HCT116 (cell line): ENCODE results near the gene SPG11. TPM values are rescaled to one million over a fixed set of nuclear protein-coding genes. Genes with fewer than 3 reads are reported as not detected.

ENCODE experiments used
- ATAC-seq: fragments of 200-7000 bp; cut with Tn5 transposase; 2 replicates; pipeline ENCODE4 v1.9.1; 2020; ENCODE audit warnings: mild to moderate bottlenecking, moderate library complexity
- BruUV-seq: library from RNA; stranded (reverse); fragments of 400-500 nt; replicated peaks from 2 replicates; lab custom pipeline; 2021; lab: Mats Ljungman, UMichigan
- CTCF ChIA-PET: fragments of 300-600 bp; sonication (Branson Sonifier 250); formaldehyde crosslinking; loops from one replicate; lab custom pipeline; 2021; ENCODE audit warnings: antibody characterized with exemption; lab: Charles Lee
- POLR2A ChIA-PET: fragments of 300-600, 350-600 bp; sonication (Branson Sonifier 250); formaldehyde crosslinking; loops from one replicate; lab custom pipeline; 2021; ENCODE audit warnings: antibody characterized with exemption; lab: Charles Lee
- RAD21 ChIA-PET, 2 experiments: fragments of 300-600 bp; sonication (Branson Sonifier 250); formaldehyde crosslinking; loops; one replicate each; lab custom pipeline; 2023; ENCODE audit warnings: low total read pairs in 2 of 2; ENCODE audit not compliant: uncharacterized antibody in 2 of 2, unreplicated experiment in 2 of 2, low non-redundant PET in 1 of 2; lab: Charles Lee
- DNase-seq: peaks from one replicate; pipeline ENCODE4 v3.0.0-alpha.2; 2010; ENCODE audit warnings: low read depth, low spot score
- H2AFZ ChIP-seq: fragments of 200-600 bp; shearing (Covaris generic), sonication (generic); 2 replicates; pipeline ENCODE4 v1.6.1; 2017; ENCODE audit warnings: low read depth, mixed run types, mixed read lengths, antibody characterized with exemption, low read length; ENCODE audit not compliant: poor library complexity, severe bottlenecking
- H3K27ac ChIP-seq: 2 replicates; pipeline ENCODE4 v1.5.1; 2012; ENCODE audit warnings: low read depth, low read length
- H3K27me3 ChIP-seq: fragments of 200-600 bp; sonication (generic); 2 replicates; pipeline ENCODE4 v1.6.1; 2016; ENCODE audit warnings: mixed run types, low read length, mixed read lengths; ENCODE audit not compliant: insufficient read depth
- H3K36me3 ChIP-seq, 2 experiments: fragments of 200-500 bp in 1 of 2; fragments of 200-600 bp in 1 of 2; sonication (Bioruptor generic) in 1 of 2; sonication (generic) in 1 of 2; 2 replicates each; pipeline versions ENCODE4 v1.5.1 to v1.6.1; 2014 to 2016; ENCODE audit warnings: low read length in 2 of 2, inconsistent platforms in 1 of 2, mixed read lengths in 1 of 2, mixed run types in 1 of 2; ENCODE audit not compliant: insufficient read depth in 2 of 2, control insufficient read depth in 1 of 2
- H3K4me1 ChIP-seq, 2 experiments: fragments of 200-600 bp in 1 of 2; sonication (generic) in 1 of 2; 2 replicates each; pipeline versions ENCODE4 v1.5.1 to v1.6.1; 2012 to 2017; ENCODE audit warnings: low read length in 2 of 2, inconsistent platforms in 1 of 2, mild to moderate bottlenecking in 1 of 2, mixed read lengths in 1 of 2, mixed run types in 1 of 2, moderate library complexity in 1 of 2; ENCODE audit not compliant: insufficient read depth in 2 of 2, control insufficient read depth in 1 of 2
- H3K4me2 ChIP-seq: fragments of 200-600 bp; sonication (generic); 2 replicates; pipeline ENCODE4 v1.6.1; 2017; ENCODE audit warnings: mixed run types, low read length, mixed read lengths
- H3K4me3 ChIP-seq, 2 experiments: fragments of 200-600 bp in 1 of 2; sonication (generic) in 1 of 2; replicated peaks in 1 of 2; 2 replicates each; pipeline ENCODE4 v1.5.1; 2011 to 2016; ENCODE audit warnings: low read length in 2 of 2, control low read depth in 1 of 2, low read depth in 1 of 2, mild to moderate bottlenecking in 1 of 2, mixed read lengths in 1 of 2, mixed run types in 1 of 2
- H3K79me2 ChIP-seq: fragments of 200-600 bp; sonication (generic); 2 replicates; pipeline ENCODE4 v1.6.1; 2017; ENCODE audit warnings: mild to moderate bottlenecking, mixed run types, low read length, moderate library complexity, mixed read lengths; ENCODE audit not compliant: insufficient read depth
- H3K9ac ChIP-seq: fragments of 200-600 bp; sonication (generic); 2 replicates; pipeline ENCODE4 v1.6.1; 2016; ENCODE audit warnings: low read length, mixed read lengths
- H3K9me2 ChIP-seq: fragments of 200-600 bp; sonication (generic), shearing (Covaris generic); 2 replicates; pipeline ENCODE4 v1.6.1; 2017; ENCODE audit warnings: mixed run types, mild to moderate bottlenecking, moderate library complexity; ENCODE audit not compliant: insufficient read depth
- H3K9me3 ChIP-seq, 2 experiments: fragments of 200-500 bp in 1 of 2; fragments of 200-600 bp in 1 of 2; sonication (Bioruptor generic) in 1 of 2; sonication (generic) in 1 of 2; 2 replicates each; pipeline ENCODE4 v1.6.1; 2014 to 2017; ENCODE audit warnings: low read length in 2 of 2, mixed read lengths in 2 of 2, inconsistent platforms in 1 of 2, low read depth in 1 of 2, mild to moderate bottlenecking in 1 of 2, mixed run types in 1 of 2, moderate library complexity in 1 of 2; ENCODE audit not compliant: control insufficient read depth in 1 of 2, insufficient read depth in 1 of 2
- H4K20me1 ChIP-seq: fragments of 200-600 bp; sonication (generic), shearing (Covaris generic); 2 replicates; pipeline ENCODE4 v1.6.1; 2017; ENCODE audit warnings: mixed run types, mild to moderate bottlenecking, moderate library complexity; ENCODE audit not compliant: insufficient read depth
- CBX3 ChIP-seq: IDR thresholded peaks from 2 replicates; pipeline ENCODE4 v1.6.1; 2012; ENCODE audit warnings: low read depth
- CEBPB ChIP-seq: IDR thresholded peaks from 2 replicates; pipeline ENCODE4 v1.6.1; 2012; ENCODE audit warnings: low read depth
- ELF1 ChIP-seq: IDR thresholded peaks from 2 replicates; pipeline ENCODE4 v1.6.1; 2012; ENCODE audit warnings: low read depth, borderline replicate concordance
- EZH2phosphoT487 ChIP-seq: fragments of 200-600 bp; IDR thresholded peaks from 2 replicates; pipeline ENCODE4 v1.6.1; 2018; ENCODE audit warnings: antibody characterized with exemption, borderline replicate concordance
- FOSL1 ChIP-seq: IDR thresholded peaks from 2 replicates; pipeline ENCODE4 v1.6.1; 2012; ENCODE audit warnings: low read depth
- JUND ChIP-seq: IDR thresholded peaks from 2 replicates; pipeline ENCODE4 v1.6.1; 2012
- MAX ChIP-seq: IDR thresholded peaks from 2 replicates; pipeline ENCODE4 v1.6.1; 2012
- POLR2A ChIP-seq: IDR thresholded peaks from 2 replicates; pipeline ENCODE4 v1.7.0; 2011; ENCODE audit warnings: borderline replicate concordance; ENCODE audit not compliant: insufficient read depth, insufficient read length; ENCODE audit errors: extremely low read depth
- POLR2AphosphoS5 ChIP-seq: IDR thresholded peaks from 2 replicates; pipeline ENCODE4 v1.6.1; 2011; ENCODE audit warnings: mild to moderate bottlenecking, low read depth, low read length, moderate library complexity
- REST ChIP-seq: IDR thresholded peaks from 2 replicates; pipeline ENCODE4 v1.6.1; 2012; ENCODE audit warnings: low read depth
- SIN3A ChIP-seq: IDR thresholded peaks from 2 replicates; pipeline ENCODE4 v1.6.1; 2012; ENCODE audit warnings: low read depth
- SP1 ChIP-seq: IDR thresholded peaks from 2 replicates; pipeline ENCODE4 v1.6.1; 2012; ENCODE audit warnings: low read depth
- SRF ChIP-seq: IDR thresholded peaks from 2 replicates; pipeline ENCODE4 v1.6.1; 2012; ENCODE audit warnings: low read depth
- ZBTB33 ChIP-seq: IDR thresholded peaks from 2 replicates; pipeline ENCODE4 v1.6.1; 2011; ENCODE audit warnings: mild to moderate bottlenecking, low read length, moderate library complexity; ENCODE audit not compliant: insufficient replicate concordance; ENCODE audit errors: extremely low read depth
- intact Hi-C: fragments of 100-400 bp; cut with micrococcal nuclease; formaldehyde crosslinking; loops from 2 replicates; pipeline ENCODE4 v1.10.0; 2022
- total RNA-seq: library from RNA; stranded (reverse); gene quantifications from one replicate; pipeline ENCODE4 v1.2.1, GENCODE V29; 2021; ENCODE audit not compliant: unreplicated experiment

SPG11 gene
- total RNA-seq, 1 experiment from 2014 or later: 34.8 TPM

- no peaks in the 10 kb centered on the region for H3K9me2 ChIP-seq
- no peaks in the 10 kb centered on the region for H3K4me1 ChIP-seq
- no peaks in the 10 kb centered on the region for H3K27me3 ChIP-seq
- RAD21 ChIA-PET: no interaction called here
- H3K27ac ChIP-seq: no peak overlapping the region
- no peaks in the 10 kb centered on the region for H3K9me3 ChIP-seq
- H3K4me2 ChIP-seq: no peak overlapping the region
- POLR2A ChIA-PET: interaction anchor here (0.9 to 1.4 kb wide), 2 partner anchors 10 to 38 kb away, joined by 3 read pairs; partner anchors contain the start of genes B2M, PATL2 and SPG11
- intact Hi-C loops: no loop called here
- no peaks in the 10 kb centered on the region for H4K20me1 ChIP-seq
- ATAC-seq (no peak), DNase-seq (no peak)
- no peak overlapping the region for H3K9ac ChIP-seq
- CTCF ChIA-PET: interaction anchor here (1.3 kb wide), 1 partner anchor 10 kb away, joined by 4 read pairs; the partner anchor contains the start of gene SPG11
- TF ChIP-seq POLR2AphosphoS5: no peak
- TF ChIP-seq ELF1: no peak
- no peak for TF ChIP-seq SIN3A
- no peak for TF ChIP-seq JUND
- TF ChIP-seq FOSL1: no peak
- TF ChIP-seq CBX3: no peak
- no peak for TF ChIP-seq POLR2A
- TF ChIP-seq EZH2phosphoT487: no peak
- TF ChIP-seq SRF: no peak
- H3K79me2 ChIP-seq: no peaks in the 10 kb centered on the region
- H2AFZ ChIP-seq: no peak overlapping the region
- no peaks in the 10 kb centered on the region for H3K36me3 ChIP-seq
- no TSS peak for BruUV-seq
- H3K4me3 ChIP-seq: no peak overlapping the region
Measured at GRCh38 chr15:44673639-44674038, 10.2 kb upstream of the SPG11 start.

GRCh38 chr15:44670087-44670950 lies 6.9 kb upstream of the SPG11 start:
- CTCF ChIA-PET: no interaction called here
- POLR2A ChIA-PET: interaction anchor here (1.1 kb wide), 1 partner anchor 41 kb away, joined by 3 read pairs; the partner anchor contains the start of genes B2M and PATL2

More at GRCh38 chr15:44670087-44670950, 6.9 kb upstream of the SPG11 start:
- DNase-seq (no peak), ATAC-seq (no peak)
- Histone ChIP-seq H3K9me2 (no peaks in the 10 kb centered on the region), H2AFZ (no peak overlapping the region), H3K4me1 (no peaks in the 10 kb centered on the region), H3K4me2 (no peak overlapping the region), H4K20me1 (no peaks in the 10 kb centered on the region), H3K79me2 (no peaks in the 10 kb centered on the region), H3K27me3 (no peaks in the 10 kb centered on the region), H3K36me3 (no peaks in the 10 kb centered on the region), H3K27ac (no peak overlapping the region), H3K4me3 (no peak overlapping the region), H3K9me3 (no peaks in the 10 kb centered on the region), H3K9ac (no peak overlapping the region)
- TF ChIP-seq MAX: no peak
- TF ChIP-seq REST: no peak
- no peak for TF ChIP-seq EZH2phosphoT487
- no peak for TF ChIP-seq ZBTB33
- no peak for TF ChIP-seq CEBPB
- TF ChIP-seq SP1: no peak
- no peak for TF ChIP-seq POLR2A
- no TSS peak for BruUV-seq
- intact Hi-C loops: no loop called here
- RAD21 ChIA-PET: no interaction called here
